GF-D8 (cell line): Measurements from ENCODE around the gene DNAH11.
A peak's percentile ranks its signal among the peaks of the same experiment; 100 is the strongest.
"Not testable (repeated sequence)": the region's sequence is repeated elsewhere in the genome, so short reads cannot be mapped to it uniquely, and the experiment has no call there.

ENCODE experiments used
- DNase-seq: peaks from one replicate; lab custom pipeline; 2025; lab: John Stamatoyannopoulos, UW

DNAH11 gene, protein sequence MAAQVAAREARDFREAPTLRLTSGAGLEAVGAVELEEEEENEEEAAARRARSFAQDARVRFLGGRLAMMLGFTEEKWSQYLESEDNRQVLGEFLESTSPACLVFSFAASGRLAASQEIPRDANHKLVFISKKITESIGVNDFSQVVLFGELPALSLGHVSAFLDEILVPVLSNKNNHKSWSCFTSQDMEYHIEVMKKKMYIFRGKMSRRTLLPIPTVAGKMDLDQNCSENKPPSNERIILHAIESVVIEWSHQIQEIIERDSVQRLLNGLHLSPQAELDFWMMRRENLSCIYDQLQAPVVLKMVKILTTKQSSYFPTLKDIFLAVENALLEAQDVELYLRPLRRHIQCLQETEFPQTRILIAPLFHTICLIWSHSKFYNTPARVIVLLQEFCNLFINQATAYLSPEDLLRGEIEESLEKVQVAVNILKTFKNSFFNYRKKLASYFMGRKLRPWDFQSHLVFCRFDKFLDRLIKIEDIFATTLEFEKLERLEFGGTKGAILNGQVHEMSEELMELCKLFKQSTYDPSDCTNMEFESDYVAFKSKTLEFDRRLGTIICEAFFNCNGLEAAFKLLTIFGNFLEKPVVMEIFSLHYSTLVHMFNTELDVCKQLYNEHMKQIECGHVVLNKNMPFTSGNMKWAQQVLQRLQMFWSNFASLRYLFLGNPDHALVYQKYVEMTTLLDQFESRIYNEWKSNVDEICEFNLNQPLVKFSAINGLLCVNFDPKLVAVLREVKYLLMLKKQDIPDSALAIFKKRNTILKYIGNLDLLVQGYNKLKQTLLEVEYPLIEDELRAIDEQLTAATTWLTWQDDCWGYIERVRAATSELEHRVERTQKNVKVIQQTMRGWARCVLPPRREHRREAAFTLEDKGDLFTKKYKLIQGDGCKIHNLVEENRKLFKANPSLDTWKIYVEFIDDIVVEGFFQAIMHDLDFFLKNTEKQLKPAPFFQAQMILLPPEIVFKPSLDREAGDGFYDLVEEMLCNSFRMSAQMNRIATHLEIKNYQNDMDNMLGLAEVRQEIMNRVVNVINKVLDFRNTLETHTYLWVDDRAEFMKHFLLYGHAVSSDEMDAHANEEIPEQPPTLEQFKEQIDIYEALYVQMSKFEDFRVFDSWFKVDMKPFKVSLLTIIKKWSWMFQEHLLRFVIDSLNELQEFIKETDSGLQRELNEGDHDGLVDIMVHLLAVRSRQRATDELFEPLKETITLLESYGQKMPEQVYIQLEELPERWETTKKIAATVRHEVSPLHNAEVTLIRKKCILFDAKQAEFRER (N-terminal part only)

DNA sequence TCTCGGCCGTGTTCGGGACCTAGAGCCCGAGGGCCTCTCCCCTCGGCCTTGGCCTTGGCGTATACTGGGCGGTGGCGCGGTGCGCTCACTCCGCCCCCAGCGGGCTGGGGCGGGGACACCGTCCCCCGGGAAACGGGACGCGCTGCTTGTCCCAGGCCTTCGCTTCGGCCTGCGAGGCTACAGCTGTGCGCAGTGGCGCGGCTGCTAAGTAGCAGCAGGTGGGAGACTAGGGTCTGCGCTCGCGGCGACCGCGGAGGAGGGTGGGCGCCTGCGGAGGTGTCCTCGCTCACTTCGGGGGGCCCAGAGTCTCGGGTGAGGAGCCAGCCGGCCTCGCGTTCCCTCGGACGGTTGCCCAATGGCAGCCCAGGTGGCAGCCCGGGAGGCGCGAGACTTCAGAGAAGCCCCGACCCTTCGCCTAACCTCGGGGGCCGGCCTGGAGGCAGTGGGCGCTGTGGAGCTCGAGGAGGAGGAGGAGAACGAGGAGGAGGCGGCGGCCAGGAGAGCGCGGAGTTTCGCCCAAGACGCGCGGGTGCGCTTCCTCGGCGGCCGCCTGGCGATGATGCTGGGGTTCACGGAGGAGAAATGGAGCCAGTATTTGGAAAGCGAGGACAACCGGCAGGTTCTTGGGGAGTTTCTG, at the start of gene DNAH11:
DNAH11 (plus strand) TSS at position 149 of the 637 bp plus-strand sequence; CDS start at position 356, 207 bp downstream.
- no peak for DNase-seq

DNA sequence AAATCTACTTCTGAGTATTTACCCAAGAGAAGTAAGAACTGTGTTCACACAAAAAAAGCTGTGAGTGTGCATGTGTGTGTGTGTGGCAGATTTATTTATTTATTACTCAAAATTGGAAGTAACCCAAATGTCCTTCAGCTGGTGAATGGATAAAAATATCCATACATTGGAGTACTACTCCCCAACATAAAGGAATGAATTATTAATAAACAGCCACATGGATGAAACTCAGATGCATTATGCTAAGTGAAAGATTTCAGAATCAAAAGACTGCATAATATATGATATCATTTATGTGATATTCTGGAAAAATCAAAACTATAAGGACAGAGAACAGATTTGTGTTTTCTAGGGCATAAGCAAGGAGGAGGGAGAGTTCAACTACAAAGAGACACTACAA, 47.1 kb upstream of the DNAH11 start:
- no peak for DNase-seq

DNA sequence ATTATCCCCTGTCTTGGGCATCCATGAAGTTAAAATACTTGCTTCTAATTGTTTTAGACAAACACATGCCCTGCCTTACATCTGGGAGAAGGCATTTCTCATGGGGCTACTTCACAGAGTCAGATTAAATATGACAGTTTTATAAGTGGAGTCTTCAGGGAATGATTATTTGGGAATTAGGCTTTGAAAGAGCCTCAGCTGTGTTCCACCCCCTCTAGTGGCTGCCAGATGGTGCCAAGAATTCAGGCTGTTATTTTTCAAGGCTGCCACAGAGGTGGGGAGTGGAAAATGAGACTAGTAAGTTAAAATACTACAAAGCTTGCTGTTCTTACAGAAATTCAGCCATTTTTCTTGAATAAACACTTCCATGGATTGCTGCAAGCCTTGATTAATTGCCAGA, 45.8 kb upstream of the DNAH11 start:
- no peak for DNase-seq

DNA sequence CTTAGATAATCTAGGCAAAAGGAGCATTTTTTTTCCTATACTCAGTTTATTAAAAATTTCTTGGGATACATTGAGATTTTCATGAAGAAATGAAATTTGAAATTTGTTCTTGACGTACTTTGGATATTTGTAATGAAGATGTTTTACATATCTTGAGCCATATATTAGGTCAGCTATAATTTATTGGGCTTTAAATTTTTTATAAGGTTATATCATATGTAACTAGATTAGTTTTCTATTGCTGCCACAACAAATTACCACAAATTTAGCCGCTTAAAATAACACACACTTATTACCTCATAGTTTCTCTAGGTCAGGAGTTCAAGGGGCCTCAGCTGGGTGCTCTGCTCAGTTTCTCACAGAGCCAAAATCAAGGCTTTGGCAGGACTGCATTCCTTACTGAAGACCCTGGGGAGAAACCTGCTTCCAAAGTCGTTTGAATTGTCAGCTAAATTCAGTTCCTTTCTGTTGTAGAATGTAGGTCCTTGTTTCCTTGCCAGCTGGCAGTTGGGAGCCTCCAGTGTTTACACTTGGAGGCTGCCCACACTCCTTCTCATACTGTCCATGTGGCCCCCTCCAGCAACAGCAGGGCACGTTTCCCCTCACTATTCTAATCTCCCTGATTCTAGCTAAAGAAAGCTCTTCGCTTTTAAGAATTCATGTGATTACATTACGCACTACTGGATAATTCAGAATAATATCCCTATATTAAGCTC, 42.6 kb upstream of the DNAH11 start:
- DNase-seq: no peak

DNA sequence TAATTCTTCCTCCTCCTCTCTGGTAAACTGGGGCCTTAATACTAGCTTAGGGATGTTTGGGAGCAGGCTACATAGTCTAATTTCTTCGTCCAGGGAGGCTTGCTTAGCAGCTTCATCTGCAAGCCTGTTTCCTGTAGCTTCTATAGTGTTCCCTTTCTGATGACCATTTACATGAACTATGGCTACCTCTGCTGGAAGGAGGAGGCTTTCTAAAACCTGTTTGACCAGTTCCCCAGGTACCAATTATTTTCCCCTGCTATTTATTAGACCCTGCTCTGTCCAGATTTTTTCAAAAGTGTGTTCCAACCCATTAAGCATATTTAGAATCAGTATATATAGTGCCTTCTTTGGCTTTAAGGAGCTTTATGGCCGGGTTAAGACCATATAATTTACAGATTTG, 38.8 kb upstream of the DNAH11 start:
- DNase-seq: no peak

DNA sequence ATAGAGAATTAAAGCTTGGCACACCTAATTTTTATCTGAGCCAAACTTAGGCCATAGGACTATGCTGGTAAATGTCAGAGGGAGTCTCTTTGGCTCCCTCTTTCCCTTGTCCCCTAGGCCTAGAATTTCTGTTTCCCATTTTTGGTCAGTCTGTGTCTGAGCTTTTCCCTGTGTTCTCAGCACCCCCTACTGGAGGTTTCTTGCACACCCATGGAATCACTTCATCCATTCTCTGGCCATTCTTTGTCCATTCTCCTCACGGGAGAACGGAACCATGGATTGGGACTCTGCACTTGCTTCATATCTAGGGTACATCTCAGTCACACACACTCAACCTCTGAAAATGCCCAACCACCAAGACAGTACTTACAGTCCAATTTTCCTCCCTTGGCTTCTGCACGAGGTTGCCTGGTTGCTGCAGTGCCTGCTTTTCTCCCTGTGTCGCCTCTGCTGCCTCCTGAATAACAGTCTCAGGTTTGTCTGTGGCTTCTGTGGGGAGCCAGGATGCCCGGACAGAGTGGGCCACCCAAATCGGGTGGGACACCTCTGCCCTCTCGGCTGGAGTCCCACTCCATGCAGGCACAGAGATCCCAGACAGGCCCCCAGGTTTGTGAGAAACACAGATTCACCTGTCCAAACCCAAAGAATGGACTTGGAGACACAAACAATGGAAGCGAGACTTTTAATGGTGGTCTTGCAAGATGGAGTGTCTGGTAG, 35.1 kb upstream of the DNAH11 start:
- DNase-seq: peak; percentile 5

DNA sequence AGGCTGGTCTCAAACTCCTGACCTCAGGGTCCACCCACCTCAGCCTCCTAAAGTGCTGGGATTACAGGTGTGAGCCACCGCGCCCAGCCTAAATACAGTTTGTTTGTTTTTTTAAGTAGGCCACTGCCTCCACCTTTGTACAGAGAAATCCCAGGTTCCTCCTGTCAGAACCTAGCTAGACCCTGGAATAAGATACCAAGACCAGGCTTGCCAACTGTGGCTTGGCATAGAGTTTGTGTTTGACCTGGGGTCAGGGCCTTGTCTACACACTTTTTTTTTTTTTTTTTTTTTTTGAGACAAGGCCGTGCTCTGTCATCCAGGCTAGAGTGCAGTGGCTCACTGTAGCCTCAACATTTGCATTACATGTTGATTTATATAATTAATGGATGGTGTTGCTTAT, 34.3 kb upstream of the DNAH11 start:
- DNase-seq: no peak

DNA sequence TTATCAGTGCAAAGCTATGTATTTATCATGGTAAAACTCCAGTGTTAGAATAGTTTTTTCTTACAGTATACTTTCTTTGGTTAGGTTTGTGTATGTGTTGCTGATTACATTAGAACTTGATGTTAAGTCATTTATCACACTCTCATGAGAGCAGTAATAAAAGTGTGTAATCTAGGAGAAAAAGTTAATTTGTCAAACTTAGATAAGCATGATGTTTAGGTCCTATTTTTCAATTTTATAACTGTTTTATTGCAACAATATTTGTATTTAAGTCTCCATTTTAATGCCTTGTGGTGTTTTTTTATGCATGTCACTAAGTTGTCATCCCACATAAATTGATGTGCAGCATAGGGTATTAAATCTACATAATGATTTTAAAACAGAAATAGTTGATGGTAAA, 28.8 kb upstream of the DNAH11 start:
- no peak for DNase-seq

DNA sequence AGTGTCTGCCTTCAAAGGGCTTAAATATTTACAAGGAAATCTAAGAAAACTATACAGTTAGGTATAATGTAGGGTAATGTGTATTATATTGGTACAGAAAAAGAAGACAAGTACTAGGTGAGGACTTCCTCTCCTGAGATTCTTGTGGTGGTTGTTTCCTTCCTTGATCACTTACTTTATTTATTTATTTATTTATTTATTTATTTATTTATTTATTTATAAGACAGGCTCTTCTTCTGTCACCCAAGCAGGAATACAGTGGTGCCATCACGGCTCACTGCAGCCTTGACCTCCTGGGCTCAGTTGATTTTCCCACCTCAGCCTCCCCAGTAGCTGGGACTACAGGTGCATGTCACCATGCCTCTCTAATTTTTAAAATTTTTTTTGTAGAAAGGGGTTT, 18.2 kb upstream of the DNAH11 start:
- DNase-seq: no peak

DNA sequence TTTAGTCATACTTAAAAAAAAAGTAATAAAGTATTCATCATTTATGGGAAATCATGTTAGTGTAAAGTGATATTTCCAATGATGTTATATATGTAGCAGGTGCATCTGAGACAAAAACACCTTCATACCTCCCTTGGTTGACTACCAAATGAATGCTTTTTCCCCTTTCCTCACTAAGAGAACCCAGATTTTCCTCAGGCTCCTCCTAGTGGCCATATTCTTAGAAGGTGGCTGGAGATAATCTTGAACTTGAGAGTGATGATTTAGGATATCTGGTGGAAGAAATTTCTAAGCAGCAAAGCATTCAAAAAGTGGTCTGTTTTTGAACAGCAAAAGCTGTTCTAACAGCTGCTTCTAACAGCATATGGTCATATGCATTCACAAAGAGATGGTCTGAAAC, 16.8 kb upstream of the DNAH11 start:
- DNase-seq: no peak

DNA sequence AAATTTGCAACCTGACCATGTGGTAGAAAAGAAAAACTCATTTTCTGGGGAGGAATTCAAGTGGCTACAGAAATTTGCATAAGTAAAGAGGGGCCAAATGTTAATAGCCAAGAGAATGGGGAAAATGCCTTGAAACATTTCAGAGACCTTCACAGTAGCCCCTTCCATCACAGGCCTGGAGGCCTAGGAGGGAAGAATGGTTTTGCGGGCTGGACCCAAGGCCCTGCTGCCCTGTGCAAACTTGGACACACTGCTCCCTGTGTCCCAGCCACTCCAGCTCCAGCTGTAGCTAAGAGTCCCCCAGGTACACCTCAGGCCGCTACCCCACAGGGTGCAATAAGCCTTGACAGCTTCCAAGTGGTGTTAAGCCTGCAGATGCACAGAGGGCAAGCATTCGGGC, 16.4 kb upstream of the DNAH11 start:
- DNase-seq: no peak

DNA sequence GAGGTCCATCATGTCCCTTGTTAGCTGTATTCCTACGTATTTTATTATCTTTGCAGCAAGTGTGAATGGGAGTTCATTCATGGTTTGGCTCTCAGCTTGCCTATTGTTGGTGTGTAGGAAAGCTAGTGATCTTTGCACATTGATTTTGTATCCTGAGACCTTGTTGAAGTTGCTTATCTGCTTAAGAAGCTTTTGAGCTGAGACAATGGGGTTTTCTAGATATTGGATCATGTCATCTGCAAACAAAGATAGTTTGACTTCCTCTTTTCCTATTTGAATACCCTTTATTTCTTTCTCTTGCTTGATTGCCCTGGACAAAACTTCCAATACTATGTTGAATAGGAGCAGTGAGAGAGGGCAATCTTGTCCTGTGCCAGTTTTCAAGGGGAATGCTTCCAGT, 10.4 kb upstream of the DNAH11 start:
- DNase-seq: not testable (repeated sequence)

DNA sequence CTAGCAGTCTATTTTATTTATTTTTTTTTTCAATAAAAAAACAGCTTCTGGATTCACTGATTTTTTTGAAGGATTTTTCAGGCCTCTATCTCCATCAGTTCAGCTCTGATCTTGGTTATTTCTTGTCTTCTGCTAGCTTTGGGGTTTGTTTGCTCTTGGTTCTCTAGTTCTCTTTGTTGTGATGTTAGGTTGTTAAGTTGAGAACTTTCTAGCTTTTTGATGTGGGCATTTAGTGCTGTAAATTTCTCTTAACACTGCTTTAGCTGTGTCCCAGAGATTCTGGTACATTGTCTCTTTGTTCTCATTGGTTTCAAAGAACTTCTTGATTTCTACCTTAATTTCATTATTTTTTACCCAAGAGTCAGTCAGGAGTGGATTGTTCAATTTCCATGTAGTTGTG, 9.2 kb upstream of the DNAH11 start:
- not testable (repeated sequence) for DNase-seq

DNA sequence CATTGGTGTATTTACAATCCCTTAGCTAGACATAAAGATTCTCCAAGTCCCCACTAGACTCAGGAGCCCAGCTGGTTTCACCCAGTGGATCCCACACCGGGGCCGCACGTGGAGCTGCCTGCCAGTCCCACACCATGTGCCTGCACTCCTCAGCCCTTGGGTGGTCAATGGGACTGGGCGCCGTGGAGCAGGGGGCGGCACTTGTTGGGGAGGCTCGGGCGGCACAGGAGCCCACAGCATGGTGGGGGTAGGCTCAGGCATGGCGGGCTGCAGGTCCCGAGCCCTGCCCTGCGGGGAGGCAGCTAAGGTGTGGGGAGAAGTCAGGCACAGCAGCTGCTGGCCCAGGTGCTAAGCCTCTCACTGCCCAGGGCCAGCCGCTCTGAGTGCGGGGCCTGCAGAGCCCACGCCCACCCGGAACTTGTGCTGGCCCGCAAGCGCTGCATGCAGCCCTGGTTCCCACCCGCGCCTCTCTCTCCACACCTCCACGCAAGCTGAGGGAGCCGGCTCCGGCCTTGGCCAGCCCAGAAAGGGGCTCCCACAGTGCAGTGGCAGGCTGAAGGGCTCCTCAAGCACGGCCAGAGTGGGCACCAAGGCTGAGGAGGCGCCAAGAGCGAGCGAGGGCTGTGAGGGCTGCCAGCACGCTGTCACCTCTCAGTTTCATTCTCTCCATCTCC, 6.3 kb upstream of the DNAH11 start:
- DNase-seq: not testable (repeated sequence)

DNA sequence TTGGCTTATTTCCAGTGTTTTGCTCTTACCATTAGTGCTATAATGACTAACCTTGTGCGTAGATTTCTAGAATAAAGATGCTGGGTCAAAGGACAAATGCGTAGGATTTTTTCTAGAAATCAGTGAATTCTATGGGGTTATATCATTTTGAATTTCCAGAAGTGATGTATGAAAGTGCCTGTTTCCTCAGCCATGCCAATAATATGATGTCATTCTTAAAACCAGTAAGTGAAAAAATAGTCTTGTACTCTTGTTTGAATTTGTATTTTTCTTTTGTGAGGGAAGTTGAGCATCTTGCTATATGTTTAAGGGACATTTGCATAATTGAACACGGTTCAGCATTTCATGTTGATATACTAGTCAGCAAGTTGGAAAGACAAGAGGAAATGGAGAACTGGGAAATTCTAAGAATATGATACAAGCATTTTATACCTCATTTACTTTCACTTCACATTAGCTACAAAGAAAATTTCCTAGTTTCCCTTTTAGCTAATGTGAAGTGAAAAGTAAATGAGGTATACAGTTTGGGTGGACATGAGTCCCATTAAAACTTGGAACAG, 3.8 kb upstream of the DNAH11 start:
- no peak for DNase-seq

DNA sequence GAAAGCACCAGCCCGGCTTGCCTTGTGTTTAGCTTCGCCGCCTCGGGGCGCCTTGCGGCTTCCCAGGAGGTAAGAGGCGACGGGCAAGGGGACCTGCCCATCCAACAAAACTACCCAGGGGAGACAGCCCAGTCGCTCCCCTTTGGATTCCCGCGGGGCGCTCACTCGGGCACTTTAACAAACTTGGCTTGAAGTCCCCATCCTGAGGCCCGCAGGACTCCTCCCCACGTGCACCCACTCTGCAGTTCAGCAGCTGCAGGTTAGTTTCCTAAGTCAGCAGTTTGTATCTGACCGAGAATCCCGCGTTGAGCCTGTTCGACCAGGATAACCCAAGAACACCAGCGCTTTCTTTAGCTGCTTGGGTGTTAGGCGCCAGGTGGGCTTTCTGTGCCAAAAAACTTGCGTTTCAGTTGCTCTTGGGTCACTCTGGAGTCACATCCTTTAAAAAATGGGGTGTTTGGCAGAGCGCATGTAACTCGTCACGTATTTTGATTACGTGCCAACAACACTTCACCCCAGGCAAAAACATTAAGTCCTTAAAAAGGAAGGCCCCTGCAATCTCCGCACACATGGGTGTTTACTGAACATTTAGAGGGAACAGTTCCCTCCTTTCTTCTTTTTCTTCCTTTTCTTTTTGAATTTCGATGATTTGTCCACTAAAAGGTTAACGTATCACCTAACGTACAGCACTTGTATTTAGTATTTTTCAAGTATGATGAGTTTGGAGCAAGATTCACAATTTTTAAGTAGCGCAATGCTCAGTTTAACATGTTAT, 876 bp downstream of the DNAH11 start:
- DNase-seq: no peak

DNA sequence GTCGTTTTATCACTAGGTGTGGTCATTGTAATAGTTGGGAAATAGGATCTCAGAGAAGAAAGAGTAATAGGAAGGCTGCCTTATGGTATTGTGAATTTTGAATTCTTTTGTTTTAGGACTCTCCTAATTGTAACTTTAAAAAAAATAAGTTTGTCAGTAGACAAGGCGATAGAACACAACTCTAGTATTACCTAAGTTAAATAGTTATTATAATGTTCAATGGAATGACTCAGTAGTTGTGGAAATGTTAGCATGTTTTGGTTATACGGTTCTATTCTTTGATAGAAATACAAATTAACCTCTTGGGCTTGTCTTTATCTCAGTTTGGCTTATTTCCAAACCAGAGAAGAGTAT, 1.4 kb downstream of the DNAH11 start:
- DNase-seq: no peak

DNA sequence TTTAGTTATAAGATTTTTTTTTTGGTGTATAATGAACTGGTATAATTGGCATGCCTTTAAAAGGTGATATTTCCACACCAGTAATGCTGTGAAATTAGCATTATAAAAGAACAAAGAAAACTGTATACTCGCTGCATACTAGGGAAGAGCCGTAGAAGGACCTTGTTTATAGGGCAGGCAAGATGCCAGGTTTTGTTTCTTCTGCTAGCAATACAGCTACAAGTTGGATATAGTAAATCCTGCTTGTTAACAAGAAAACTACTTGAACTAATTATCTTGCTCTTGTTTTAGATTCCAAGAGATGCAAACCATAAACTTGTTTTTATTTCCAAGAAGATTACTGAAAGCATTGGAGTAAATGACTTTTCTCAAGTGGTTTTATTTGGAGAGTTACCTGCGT, 1.9 kb downstream of the DNAH11 start:
- no peak for DNase-seq

DNA sequence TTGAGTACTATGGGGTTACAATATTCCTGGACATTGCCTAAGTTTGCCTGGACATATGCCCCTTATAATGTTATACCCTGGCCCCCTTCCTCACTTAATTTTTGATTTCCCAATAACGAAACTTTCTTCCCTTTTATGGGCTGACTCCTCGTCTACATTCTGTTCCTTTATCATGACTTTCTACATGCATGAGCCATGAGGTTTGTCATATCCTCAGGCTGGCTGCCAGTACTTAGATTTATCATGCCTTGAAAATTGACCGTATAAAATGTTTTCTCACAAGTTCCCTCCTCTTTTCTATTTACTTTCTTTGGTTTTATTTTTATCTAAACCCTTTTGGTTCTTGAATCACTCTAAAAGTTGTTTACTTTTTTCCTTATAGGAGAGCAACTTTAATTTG, 4.7 kb downstream of the DNAH11 start:
- no peak for DNase-seq
